ENCODE results near the gene SNRNP48. TPM values are rescaled to one million over a fixed set of nuclear protein-coding genes. Genes with fewer than 3 reads are reported as not detected.

The SNRNP48 gene
- total RNA-seq, 1 donor from 2014 or later, result 54.1 TPM

- no peaks in the 10 kb centered on the region for H3F3A ChIP-seq (ENCODE audit: low read depth)
- H3K4me3 ChIP-seq, result no peak overlapping the region
- DNase-seq (ENCODE audit: low spot score), result no peak
- no peak overlapping the region for H3K27ac ChIP-seq
- peaks cover 2% of the 10 kb centered on the region for H3K27me3 Mint-ChIP-seq (ENCODE audit: insufficient read depth, low read depth)
- no peak overlapping the region for H3K4me3 Mint-ChIP-seq
- no peaks in the 10 kb centered on the region for H3K79me2 ChIP-seq (ENCODE audit: low read depth)
- H3K4me2 ChIP-seq, result no peak overlapping the region
- H3K4me1 Mint-ChIP-seq, result no peaks in the 10 kb centered on the region
- no peaks in the 10 kb centered on the region for H3K36me3 ChIP-seq
- no peak overlapping the region for H3K27ac Mint-ChIP-seq
- H3K9me3 Mint-ChIP-seq, result no peaks in the 10 kb centered on the region
- H4K20me1 ChIP-seq (ENCODE audit: low read depth), result no peaks in the 10 kb centered on the region
- no peak for TF ChIP-seq EZH2phosphoT487 (IDR thresholded peaks at IDR 0.05)
- no peak for TF ChIP-seq CTCF (IDR thresholded peaks at IDR 0.05)
- no peak for TF ChIP-seq EZH2 (IDR thresholded peaks at IDR 0.05)
- no peaks in the 10 kb centered on the region for H3K4me1 ChIP-seq
- no peaks in the 10 kb centered on the region for H3K36me3 Mint-ChIP-seq
- H3K9me3 ChIP-seq (ENCODE audit: low read depth), result no peaks in the 10 kb centered on the region
- no peak overlapping the region for H3K9ac ChIP-seq
- H3K27me3 ChIP-seq, result no peaks in the 10 kb centered on the region
- H2AFZ ChIP-seq (replicated peaks), result no peak overlapping the region
Observed at GRCh38 chr6:7649037-7649810, 59.2 kb downstream of the SNRNP48 start.

GRCh38 chr6:7650878-7651277, 60.9 kb downstream of the SNRNP48 start:
- H3K27ac ChIP-seq, result no peak overlapping the region
- H3K36me3 ChIP-seq, result no peaks in the 10 kb centered on the region
- no peaks in the 10 kb centered on the region for H3K27me3 ChIP-seq
- no peaks in the 10 kb centered on the region for H3K79me2 ChIP-seq (ENCODE audit: low read depth)
- no peaks in the 10 kb centered on the region for H3K36me3 Mint-ChIP-seq
- H2AFZ ChIP-seq (replicated peaks), result no peak overlapping the region
- H3K9me3 ChIP-seq (ENCODE audit: low read depth), result no peaks in the 10 kb centered on the region
- H3K9me3 Mint-ChIP-seq, result no peaks in the 10 kb centered on the region
- H3K27me3 Mint-ChIP-seq (ENCODE audit: insufficient read depth, low read depth), result peaks cover 2% of the 10 kb centered on the region
- no peak overlapping the region for H3K4me3 Mint-ChIP-seq
- no peak overlapping the region for H3K27ac Mint-ChIP-seq
- no peak for TF ChIP-seq EZH2phosphoT487 (IDR thresholded peaks at IDR 0.05)
- TF ChIP-seq EZH2 (IDR thresholded peaks at IDR 0.05), result no peak
- no peak for TF ChIP-seq CTCF (IDR thresholded peaks at IDR 0.05)
- DNase-seq (ENCODE audit: low spot score), result no peak
- no peaks in the 10 kb centered on the region for H4K20me1 ChIP-seq (ENCODE audit: low read depth)
- H3K4me2 ChIP-seq, result no peak overlapping the region
- no peaks in the 10 kb centered on the region for H3K4me1 Mint-ChIP-seq
- H3K4me1 ChIP-seq, result no peaks in the 10 kb centered on the region
- H3K9ac ChIP-seq, result no peak overlapping the region
- H3K4me3 ChIP-seq, result no peak overlapping the region
- no peaks in the 10 kb centered on the region for H3F3A ChIP-seq (ENCODE audit: low read depth)

- no peaks in the 10 kb centered on the region for H4K20me1 ChIP-seq (ENCODE audit: low read depth)
- H3K9ac ChIP-seq, result no peak overlapping the region
- H3K4me1 Mint-ChIP-seq, result no peaks in the 10 kb centered on the region
- no peaks in the 10 kb centered on the region for H3K4me1 ChIP-seq
- H3K36me3 Mint-ChIP-seq, result no peaks in the 10 kb centered on the region
- no peak overlapping the region for H3K4me2 ChIP-seq
- H3K27ac ChIP-seq, result no peak overlapping the region
- DNase-seq (ENCODE audit: low spot score), result no peak
- no peak overlapping the region for H3K27ac Mint-ChIP-seq
- no peak overlapping the region for H3K4me3 ChIP-seq
- no peaks in the 10 kb centered on the region for H3F3A ChIP-seq (ENCODE audit: low read depth)
- no peaks in the 10 kb centered on the region for H3K27me3 ChIP-seq
- no peaks in the 10 kb centered on the region for H3K9me3 Mint-ChIP-seq
- H3K4me3 Mint-ChIP-seq, result no peak overlapping the region
- H3K36me3 ChIP-seq, result no peaks in the 10 kb centered on the region
- no peaks in the 10 kb centered on the region for H3K79me2 ChIP-seq (ENCODE audit: low read depth)
- no peak overlapping the region for H2AFZ ChIP-seq (replicated peaks)
- no peak for TF ChIP-seq EZH2phosphoT487 (IDR thresholded peaks at IDR 0.05)
- TF ChIP-seq CTCF (IDR thresholded peaks at IDR 0.05), result no peak
- no peak for TF ChIP-seq EZH2 (IDR thresholded peaks at IDR 0.05)
- H3K27me3 Mint-ChIP-seq (ENCODE audit: insufficient read depth, low read depth), result peaks cover 2% of the 10 kb centered on the region
- H3K9me3 ChIP-seq (ENCODE audit: low read depth), result no peaks in the 10 kb centered on the region
Observed at GRCh38 chr6:7652957-7653356, 63.0 kb downstream of the SNRNP48 start.
